Measurements from ENCODE around the gene COLGALT1.
"Not testable (repeated sequence)": the region's sequence is repeated elsewhere in the genome, so short reads cannot be mapped to it uniquely, and the experiment has no call there.

Gene COLGALT1

DNA sequence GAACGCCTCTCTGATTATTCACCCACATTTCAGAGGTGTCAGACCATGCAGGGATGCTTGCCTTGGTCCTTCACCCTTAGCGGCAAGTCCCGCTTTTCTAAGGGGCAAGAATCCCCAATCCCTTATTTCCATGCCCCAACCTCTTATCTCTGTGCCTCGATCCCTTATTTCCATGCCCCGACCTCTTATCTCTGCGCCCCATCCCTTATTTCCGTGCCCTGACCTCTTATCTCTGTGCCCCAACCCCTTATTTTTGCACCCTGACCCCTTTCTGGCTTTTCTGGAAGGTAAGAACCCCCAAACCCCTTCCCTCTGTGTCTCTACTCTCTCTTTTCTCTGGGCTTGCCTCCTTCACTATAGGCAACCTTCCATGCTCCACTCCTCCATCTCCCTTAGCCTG is 38.8 kb downstream of the COLGALT1 start:
- in situ Hi-C loops (cut with MboI; ENCODE audit: low sequenced_read_pairs): not testable (repeated sequence)

DNA sequence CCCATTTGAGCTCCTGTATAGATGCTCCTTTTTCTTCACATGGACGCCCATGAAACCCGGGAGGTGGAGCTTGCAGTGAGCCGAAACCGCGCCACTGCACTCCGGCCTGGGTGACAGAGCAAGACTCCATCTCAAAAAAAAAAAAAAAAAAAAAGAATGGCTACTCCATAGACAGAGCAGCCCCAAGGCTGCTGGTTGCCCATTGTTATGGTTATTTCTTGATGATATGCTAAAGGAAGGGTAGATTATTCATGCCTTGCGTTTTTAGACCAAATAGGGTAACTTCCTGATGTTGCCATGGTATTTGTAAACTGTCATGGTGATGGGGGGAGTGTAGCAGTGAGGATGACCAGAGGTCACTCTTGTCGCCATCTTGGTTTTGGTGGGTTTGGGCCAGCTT is 42.6 kb downstream of the COLGALT1 start:
- in situ Hi-C loops (cut with MboI; ENCODE audit: low sequenced_read_pairs): not testable (repeated sequence)

DNA sequence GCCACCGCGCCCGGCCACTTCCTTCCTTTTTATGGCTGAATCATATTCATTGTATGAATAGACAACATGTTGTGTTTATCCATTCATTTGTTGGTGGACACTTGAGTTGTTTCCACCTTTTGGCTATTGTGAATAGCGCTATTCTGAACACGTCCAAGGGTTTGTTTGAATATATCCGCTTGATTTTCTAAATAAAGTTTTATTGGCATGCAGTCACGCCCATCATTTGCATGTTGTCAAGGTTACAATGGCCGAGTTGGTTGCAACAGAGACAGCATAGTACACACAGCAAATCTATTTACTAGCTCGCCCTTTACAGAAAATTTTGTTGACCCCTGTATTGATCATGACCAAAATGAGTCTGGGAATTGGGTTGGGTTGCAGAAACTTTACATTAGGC is 43.5 kb downstream of the COLGALT1 start:
- in situ Hi-C loops (cut with MboI; ENCODE audit: low sequenced_read_pairs): no loop called here

DNA sequence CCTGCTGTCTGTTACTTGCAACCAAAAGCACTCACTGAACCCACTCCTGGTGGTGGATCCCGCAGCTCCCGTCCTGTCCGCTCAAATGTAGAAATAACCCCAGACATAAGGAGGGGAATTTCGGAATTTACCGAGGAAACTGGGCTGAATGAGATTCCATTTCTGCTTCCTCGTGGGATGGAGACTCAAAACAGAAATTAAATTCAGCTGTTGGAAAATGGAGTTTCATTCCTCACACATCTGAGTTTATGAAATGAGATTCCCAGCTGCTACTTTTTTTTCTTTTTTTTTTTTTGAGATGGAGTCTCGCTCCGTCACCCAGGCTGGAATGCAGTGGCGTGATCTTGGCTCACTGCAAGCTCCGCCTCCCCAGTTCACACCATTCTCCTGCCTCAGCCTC is 44.3 kb downstream of the COLGALT1 start:
- in situ Hi-C loops (cut with MboI; ENCODE audit: low sequenced_read_pairs): no loop called here

DNA sequence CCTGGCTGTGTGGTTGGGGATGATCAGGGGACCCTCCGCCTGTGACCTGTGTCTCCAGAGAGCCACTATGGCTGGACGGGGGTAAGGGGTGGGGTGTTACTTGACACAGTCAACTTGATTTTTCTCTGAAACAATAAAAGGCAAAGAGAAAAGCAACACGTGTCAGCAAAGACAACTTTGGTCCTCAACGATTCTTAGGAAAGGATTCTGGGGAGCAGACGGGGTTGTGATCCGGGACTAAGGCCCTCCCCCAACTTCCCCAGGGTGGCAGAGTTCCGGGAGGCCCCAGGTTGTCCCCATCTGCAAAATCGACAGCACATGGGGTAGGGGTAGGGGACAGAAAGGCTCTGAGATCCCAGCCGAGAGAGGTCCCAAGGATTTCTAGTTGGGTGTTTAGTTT is 46.2 kb downstream of the COLGALT1 start:
- in situ Hi-C loops (cut with MboI; ENCODE audit: low sequenced_read_pairs): no loop called here

DNA sequence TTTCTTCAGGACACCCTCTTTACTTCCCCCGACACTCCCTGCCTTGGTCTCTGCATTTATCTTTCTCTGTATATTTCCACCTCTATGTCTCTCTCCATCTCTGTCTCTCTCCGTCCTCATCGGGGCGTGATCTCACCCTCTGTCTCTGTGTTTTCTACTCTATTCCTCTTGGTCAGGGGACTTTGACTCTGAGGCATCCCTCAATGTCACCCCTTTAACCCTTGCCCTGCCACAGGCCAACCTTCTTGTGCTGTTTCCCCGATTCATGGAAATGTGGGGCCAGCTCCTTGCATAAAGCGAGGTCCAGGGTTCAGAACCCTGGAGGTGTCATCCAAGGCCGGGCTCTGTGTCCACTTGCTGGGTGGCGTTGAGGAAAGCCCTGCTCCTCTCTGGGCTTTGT is 46.8 kb downstream of the COLGALT1 start:
- in situ Hi-C loops (cut with MboI; ENCODE audit: low sequenced_read_pairs): no loop called here

DNA sequence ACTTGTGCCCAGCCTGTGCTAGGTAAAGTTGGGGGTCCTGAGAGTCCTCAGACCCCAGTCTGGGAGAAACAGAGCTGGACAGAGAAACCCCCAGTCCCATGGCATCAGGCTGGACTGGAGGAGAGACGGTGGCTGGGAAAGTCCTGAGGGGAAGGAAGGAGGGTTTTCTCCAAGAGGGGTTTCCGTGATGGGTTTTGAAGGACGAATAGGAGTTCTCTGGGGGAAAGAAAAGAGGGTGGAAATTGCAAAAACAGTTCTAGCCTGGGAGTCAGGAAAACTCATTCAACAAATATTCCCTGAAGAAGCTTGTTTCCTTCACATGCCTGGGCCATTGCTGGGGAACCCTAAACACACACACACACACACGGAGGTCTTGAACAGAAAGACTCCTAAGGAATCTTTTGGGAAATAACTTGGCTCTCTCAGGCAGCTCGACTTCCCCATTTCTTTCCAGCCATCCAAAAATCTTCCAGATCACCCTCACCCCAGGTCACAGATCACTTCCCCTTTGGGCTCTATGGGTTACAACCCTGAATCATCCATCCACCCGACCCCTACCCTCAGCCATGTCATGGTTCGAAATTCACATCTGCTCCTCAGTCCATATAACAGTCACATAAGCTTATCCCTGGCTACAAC is 47.5 kb downstream of the COLGALT1 start:
- in situ Hi-C loops (cut with MboI; ENCODE audit: low sequenced_read_pairs): no loop called here

DNA sequence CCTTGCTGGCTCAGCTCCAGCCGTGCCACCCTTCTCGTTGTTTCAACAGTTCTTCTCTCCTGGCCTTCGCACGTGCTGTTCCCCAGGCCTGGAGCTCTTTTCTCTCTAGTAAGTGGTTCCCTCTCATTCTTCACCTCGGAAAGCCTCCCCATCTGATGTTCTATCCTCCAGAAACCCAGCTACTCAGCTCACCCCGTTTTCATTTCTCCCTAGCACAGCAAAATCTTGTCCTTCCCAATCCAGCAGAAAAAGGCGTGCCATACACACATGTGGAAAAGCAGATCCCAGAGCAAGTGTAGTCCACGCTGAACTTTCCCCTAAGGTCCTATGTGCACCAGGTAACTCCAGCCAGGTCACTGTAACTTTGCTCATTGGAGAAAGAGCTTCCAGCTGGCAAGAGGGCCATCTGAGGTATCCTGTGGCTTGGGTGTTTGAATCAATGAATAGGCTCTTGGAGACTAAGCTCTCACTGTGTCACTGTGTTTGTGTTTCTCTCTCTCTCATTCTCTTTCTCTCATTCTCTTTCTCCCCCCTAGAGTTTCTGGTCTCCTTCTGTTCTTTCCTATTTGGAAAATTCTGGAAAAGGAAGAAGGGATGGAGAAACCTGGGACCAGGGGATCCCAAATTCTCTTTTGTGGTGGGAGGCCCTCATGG is 49.0 kb downstream of the COLGALT1 start:
- in situ Hi-C loops (cut with MboI; ENCODE audit: low sequenced_read_pairs): no loop called here

DNA sequence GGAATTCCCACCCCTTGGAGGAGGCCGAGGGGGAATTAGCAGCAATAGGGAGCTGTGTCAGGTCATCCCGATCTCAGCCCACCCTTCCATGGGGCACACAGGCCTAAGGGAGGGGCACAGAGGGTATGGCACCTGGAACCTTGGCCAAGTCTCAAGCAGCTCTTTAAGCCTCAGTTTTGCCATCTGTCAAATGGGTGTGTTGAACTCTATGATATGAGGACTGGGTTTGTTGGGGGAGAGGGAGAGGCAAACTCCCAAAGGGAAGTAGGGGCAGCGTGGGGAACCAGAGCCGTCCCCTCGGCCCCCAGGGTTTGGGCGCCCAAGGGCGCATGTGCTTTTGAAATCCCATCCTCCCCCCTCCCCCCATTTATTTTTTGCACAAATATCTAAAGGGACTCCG is 49.7 kb downstream of the COLGALT1 start:
- in situ Hi-C loops (cut with MboI; ENCODE audit: low sequenced_read_pairs): no loop called here

DNA sequence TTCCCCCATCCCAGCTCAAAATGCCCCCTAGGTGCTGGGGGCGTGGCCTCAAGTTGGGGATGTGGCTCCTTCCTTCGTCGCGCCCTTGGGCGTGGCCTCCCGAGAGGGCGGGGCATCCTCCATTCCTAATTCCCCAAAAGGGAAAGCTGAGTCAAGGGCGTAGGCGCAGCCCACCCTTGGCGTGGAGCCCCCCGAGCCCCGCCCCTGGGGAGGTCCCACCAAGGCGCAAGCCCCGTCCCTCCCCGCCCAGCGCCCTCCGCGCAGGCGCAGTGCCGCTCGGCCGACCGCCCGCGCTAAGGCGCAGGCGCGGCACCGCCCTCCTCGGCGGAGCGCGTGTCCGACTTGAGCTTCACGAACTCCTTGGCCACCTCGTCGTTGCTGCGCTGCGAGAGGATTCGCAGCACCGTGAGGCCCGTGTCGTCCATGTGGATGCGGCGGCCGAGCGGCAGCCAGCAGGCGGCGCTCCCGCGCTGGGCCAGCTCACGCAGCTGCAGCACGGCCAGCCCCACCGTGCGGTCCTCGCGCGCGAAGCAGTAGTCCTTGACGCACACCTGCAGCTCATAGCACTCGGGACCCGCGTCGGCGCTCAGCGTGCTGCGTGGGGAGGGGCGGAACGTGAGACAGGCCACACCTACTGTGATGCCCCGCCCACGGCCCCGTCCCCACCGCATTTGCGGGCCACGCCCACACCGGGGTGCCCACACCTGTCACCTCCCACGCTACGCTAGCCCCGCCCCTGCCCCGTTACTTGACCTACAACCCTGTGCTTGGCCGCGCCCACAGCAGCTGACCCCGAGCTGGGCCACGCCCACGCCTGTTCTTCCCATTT is 50.5 kb downstream of the COLGALT1 start:
- in situ Hi-C loops (cut with MboI; ENCODE audit: low sequenced_read_pairs): no loop called here

DNA sequence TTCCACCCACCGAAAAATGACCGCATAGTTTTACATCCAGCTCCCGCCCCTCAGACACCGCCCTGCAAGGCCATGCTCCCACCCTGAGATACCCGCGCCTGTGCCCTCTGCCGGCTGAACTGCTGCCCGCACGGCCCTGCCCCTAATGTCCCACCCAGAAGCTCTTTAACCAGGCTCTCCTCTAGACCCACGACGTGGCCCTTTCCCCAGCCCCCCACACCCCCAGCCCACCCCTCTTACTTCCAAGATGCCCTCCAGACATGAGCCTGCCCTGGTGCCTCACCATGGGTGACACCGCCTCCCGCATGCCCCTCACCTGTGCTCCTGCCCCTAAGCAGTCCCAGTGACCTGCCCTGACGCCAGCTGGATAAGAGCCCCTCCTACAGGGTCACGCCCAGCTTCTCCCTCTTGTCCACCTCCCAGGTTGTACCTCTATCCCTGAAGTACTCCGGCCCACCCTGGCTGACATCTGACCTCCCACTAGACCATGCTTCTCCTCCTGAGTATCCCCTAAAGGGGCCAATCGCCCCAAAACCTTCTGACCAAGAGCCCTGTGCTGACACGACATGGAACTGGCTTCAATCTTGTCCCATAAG is 51.2 kb downstream of the COLGALT1 start:
- in situ Hi-C loops (cut with MboI; ENCODE audit: low sequenced_read_pairs): no loop called here

DNA sequence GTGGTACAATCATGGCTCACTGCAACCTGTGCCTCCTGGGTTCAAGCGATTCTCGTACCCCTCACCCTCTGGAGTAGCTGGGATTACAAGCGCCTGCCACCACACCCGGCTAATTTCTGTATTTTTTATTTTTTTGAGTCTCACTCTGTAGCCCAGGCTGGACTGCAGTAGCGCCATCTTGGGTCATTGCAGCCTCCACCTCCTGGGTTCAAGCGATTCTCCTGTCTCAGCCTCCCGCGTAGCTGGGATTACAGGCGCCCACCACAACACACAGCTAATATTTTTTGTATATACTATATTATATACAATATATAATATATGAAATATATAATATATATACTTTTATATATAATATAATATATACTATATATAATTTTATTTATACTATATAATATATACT is 52.5 kb downstream of the COLGALT1 start:
- in situ Hi-C loops (cut with MboI; ENCODE audit: low sequenced_read_pairs): no loop called here

DNA sequence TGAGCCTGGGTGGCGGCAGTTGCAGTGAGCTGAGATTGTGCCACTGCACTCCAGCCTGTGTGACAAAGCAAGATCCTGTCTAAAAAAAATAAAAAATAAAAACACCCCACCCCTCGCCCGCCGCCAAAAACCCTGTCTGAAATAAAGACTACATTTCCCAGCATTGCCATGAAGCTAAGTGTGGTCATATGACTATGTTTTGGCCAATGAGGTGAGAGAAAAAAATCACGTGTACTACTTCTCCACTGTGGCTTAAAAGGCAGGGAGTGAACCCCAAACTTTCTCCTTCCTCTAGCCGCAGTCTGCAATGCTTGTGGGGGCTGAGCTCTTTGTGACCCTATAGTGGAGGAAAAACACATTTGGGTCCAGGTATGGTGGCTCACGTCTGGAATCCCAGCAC is 54.9 kb downstream of the COLGALT1 start:
- in situ Hi-C loops (cut with MboI; ENCODE audit: low sequenced_read_pairs): no loop called here

DNA sequence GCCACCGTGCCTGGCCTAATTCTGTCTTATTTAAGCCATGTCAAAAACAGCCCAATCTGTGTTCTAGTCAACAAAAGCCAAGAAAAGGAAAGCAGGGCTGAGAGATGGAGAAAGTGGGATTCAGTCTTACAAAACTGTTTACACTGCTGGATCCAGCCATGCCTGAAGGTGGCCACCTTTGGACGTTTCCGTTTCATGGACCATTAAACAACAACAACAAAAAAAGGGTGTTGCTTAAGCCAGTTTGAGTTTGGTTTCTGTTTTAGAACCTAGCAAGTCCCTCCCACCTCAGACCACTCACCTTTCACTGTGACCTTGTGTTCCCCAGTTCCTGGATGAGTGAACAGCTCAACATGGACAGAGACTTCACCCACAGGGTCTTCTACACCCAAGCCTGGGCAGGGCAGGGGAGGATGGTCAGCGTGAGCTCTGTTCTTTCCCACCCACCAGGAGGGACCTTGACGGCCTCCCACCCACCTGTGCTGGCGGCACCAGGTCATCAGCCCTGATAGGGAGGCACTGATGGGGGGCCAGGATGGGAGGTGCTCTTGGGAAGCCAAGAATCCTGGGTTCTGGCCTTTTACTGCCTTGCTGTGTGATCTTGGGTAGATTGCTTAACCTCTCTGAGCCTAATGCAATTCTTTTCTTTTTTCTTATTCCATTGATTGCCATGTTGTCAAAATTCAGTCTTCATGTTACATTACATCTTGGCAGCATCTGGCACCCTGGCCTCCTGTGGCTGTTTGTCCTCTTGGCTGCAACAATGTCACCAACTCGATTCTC is 56.2 kb downstream of the COLGALT1 start:
- in situ Hi-C loops (cut with MboI; ENCODE audit: low sequenced_read_pairs): no loop called here

DNA sequence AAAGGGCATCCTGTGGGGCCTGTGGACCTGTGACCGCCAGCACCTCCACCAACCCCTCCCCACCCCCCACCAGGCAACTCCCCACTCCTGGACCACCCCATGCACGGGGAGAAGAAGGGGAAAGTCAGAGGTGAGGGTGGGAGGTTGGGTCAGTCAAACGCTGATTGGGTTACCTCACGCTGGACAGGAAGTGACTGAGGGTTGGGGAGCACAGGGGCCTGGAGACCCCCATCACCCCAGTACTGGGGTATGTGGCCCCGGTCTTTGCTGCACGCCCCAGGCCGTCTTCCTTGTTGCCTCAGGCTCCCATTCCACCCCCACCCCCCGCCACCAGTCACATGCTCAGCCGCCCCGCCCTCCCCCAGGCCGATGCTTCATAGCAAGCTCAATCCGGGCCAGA is 59.0 kb downstream of the COLGALT1 start:
- in situ Hi-C loops (cut with MboI; ENCODE audit: low sequenced_read_pairs): no loop called here

DNA sequence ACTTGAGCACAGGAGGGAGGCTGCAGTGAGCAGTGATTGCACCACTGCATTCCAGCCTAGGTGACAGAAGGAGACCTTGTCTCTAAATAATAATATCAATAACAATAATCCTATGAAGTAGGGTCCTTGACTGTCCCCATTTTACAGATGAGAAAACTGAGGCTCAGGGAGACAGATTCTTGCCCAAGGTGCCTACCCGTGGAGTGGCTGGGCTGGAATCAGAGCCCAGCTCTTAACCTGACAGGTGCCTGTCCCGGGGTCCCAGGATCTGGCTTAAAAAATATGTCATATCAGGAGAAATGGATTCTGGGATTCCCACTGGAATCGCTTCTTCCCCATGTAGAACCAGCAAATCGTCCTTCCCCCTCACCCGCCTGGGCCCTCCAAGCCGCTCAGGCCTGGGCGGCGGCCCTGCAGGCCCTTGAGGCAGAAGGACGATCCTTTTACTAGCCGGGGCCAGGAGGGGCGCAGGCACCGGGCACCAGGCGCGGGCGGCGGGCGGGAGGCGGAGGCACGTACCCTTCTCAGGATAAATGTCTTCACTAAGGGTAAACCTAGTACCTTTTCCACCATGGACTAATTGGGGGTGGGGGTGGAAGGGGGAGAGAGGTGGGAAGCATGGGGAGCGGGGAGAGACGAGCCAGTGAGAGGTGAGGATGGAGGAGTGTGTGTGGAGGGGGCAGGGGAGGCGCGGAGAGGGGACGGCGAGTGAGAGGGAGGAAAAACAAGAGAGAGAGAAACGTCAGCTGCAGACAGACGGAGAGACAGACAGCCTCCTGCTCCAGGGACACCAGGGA is 60.6 kb downstream of the COLGALT1 start:
- in situ Hi-C loops (cut with MboI; ENCODE audit: low sequenced_read_pairs): no loop called here

DNA sequence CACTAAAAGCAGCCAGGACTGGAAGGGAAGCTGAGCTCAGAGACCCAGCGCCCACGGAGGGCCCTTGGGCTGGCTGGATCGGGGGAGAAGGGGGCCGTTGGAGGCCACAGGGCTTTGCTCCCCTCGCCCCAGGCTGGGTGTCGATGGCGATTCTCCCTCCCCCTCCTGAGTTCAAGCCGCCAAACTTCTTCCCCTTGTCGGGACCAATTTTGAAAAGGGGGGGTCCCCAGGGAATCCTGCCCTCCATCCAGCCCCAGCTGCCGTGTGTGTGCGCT is 61.2 kb downstream of the COLGALT1 start:
- in situ Hi-C loops (cut with MboI; ENCODE audit: low sequenced_read_pairs): no loop called here

DNA sequence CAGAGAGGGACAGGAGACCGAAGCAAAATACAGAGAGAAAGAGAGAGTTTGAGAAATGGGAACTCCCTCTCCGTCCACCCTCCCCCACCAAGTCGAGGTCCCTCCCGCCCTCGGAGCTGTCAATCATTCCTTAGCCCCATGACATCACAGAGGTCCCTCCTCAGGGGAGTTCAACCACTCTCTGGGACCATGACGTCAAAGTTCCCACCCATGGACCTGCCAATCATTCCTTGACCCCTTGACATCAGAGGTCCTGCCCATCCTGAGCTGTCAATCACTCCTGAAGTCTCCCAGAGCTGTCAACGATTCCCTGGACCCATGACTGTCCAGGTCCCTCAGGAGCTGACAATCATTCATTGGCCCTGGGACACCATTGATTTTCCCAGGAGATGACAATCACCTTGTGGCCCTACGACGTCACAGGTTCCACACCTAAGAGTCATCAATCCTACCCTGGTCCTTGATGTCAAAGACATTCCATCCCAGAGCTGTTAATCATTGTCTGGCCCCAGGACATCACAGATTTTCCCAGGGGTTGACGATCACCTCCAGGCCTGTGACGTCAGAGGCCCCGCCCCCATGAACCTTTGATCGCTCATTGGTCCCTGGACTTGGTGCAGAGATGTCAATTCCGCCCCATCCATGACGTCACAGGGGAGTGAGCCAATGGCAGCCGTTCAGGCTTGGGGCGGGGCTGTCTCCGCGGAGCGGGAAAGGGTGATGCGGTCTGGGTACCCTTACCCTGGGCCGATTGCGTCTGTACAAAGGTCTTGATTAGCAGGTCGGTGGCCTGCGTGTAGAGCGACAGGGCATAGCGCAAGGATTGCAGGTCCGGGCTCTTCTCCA is 61.7 kb downstream of the COLGALT1 start:
- in situ Hi-C loops (cut with MboI; ENCODE audit: low sequenced_read_pairs): no loop called here

DNA sequence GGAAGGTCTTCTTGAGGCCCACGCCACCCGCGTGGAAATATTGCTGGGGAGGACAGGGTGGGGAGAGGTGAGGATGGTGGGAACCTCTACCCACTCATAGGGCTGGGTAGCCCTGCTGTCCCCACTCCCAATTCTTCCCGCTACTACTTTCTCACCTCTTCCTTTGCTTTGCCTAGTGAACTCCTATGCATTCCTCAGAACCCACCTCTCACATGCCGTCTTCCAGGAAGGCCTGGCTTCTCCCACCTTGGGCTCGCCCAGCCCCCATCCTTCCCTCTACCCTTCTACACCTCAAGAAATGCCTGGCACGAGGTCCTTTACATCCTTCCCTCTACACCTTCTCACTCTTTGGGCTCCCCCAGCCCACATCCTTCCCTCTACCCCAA is 62.4 kb downstream of the COLGALT1 start:
- in situ Hi-C loops (cut with MboI; ENCODE audit: low sequenced_read_pairs): no loop called here

All from HL-60/S4 treated with phorbol 12-myristate 13-acetate at 8.2 ng/mL for 4 days and 3 days (cell line).